Naive thymus-derived CD4-positive, alpha-beta T cell (primary cell): ENCODE results near the gene ATF2. TPM values are rescaled to one million over a fixed set of nuclear protein-coding genes. Genes with fewer than 3 reads are reported as not detected.

Source experiments
- ATAC-seq: fragments of 150-1000 bp; cut with Tn5 transposase; 2 replicates; pipeline ENCODE4 v1.10.0; 2021; ENCODE audit warnings: mild to moderate bottlenecking, moderate library complexity
- CTCF ChIA-PET: fragments of 350-600 bp; sonication (Branson Sonifier 250); formaldehyde crosslinking; loops from one replicate; lab custom pipeline; 2021; ENCODE audit warnings: antibody characterized with exemption; lab: Charles Lee
- POLR2A ChIA-PET: fragments of 350-600 bp; sonication (Branson Sonifier 250); formaldehyde crosslinking; loops from one replicate; lab custom pipeline; 2021; ENCODE audit warnings: antibody characterized with exemption, inconsistent platforms; lab: Charles Lee
- DNase-seq, 9 donors: peaks; one replicate each; pipeline versions ENCODE4 v3.0.0 to v3.0.0-alpha.2; 2020 to 2022; ENCODE audit warnings: mixed read lengths in 1 of 9
- H3K27ac ChIP-seq: one replicate; pipeline ENCODE4 v1.7.0; 2013; ENCODE audit warnings: mild to moderate bottlenecking, low read depth, low read length, moderate library complexity
- H3K27me3 ChIP-seq, 2 donors: one replicate each; pipeline ENCODE4 v1.7.0; 2013; ENCODE audit warnings: low read length in 2 of 2, mild to moderate bottlenecking in 2 of 2, moderate library complexity in 2 of 2; ENCODE audit not compliant: control insufficient read depth in 2 of 2, insufficient read depth in 2 of 2
- H3K36me3 ChIP-seq, 3 experiments: 1 replicate in 2 of 3; 2 replicates in 1 of 3; pipeline ENCODE4 v1.7.0; 2013; ENCODE audit warnings: low read length in 3 of 3, mild to moderate bottlenecking in 3 of 3, moderate library complexity in 1 of 3; ENCODE audit not compliant: insufficient read depth in 3 of 3, control insufficient read depth in 2 of 3
- H3K4me1 ChIP-seq, 2 donors: one replicate each; pipeline ENCODE4 v1.7.0; 2013; ENCODE audit warnings: low read length in 2 of 2, mild to moderate bottlenecking in 2 of 2, moderate library complexity in 1 of 2; ENCODE audit not compliant: control insufficient read depth in 2 of 2, insufficient read depth in 2 of 2
- H3K4me3 ChIP-seq: 2 replicates; pipeline ENCODE4 v1.7.0; 2013; ENCODE audit warnings: mild to moderate bottlenecking, low read length
- H3K9me3 ChIP-seq, 3 experiments: 1 replicate in 2 of 3; 2 replicates in 1 of 3; pipeline ENCODE4 v1.7.0; 2013; ENCODE audit warnings: low read length in 3 of 3; ENCODE audit not compliant: control insufficient read depth in 2 of 3
- H3K27ac Mint-ChIP-seq, 9 donors: one replicate each; pipeline ENCODE4 v1.8.0; 2020 to 2022; ENCODE audit warnings: mixed read lengths in 9 of 9, mild to moderate bottlenecking in 8 of 9, moderate library complexity in 5 of 9, inconsistent platforms in 2 of 9
- H3K27me3 Mint-ChIP-seq, 5 donors: one replicate each; pipeline ENCODE4 v1.8.0; 2021 to 2022; ENCODE audit warnings: mixed read lengths in 5 of 5, mild to moderate bottlenecking in 1 of 5
- H3K36me3 Mint-ChIP-seq, 5 donors: one replicate each; pipeline ENCODE4 v1.8.0; 2020 to 2022; ENCODE audit warnings: mixed read lengths in 5 of 5, mild to moderate bottlenecking in 3 of 5, inconsistent platforms in 1 of 5
- H3K4me1 Mint-ChIP-seq, 7 donors: one replicate each; pipeline ENCODE4 v1.8.0; 2020 to 2022; ENCODE audit warnings: mixed read lengths in 7 of 7, mild to moderate bottlenecking in 3 of 7, inconsistent platforms in 1 of 7
- H3K4me3 Mint-ChIP-seq, 10 donors: one replicate each; pipeline ENCODE4 v1.8.0; 2020 to 2022; ENCODE audit warnings: mild to moderate bottlenecking in 10 of 10, mixed read lengths in 10 of 10, moderate library complexity in 6 of 10, inconsistent platforms in 2 of 10
- H3K9me3 Mint-ChIP-seq, 11 donors: one replicate each; pipeline ENCODE4 v1.8.0; 2020 to 2022; ENCODE audit warnings: mixed read lengths in 11 of 11, mild to moderate bottlenecking in 4 of 11, inconsistent platforms in 1 of 11, moderate library complexity in 1 of 11
- intact Hi-C, 2 donors: fragments of 100-400 bp; cut with micrococcal nuclease; formaldehyde crosslinking; loops; one replicate each; pipeline ENCODE4 v1.15.1; 2023
- polyA plus RNA-seq, 2 donors: library from polyadenylated mRNA; unstranded; fragments of 300-500 nt; fragmentation: Illumina TruSeq; gene quantifications; one replicate each; pipeline ENCODE4 v1.2.3, GENCODE V29; 2021
- total RNA-seq, 6 experiments: library from RNA in 5 of 6; stranded (reverse) in 5 of 6; gene quantifications; 1 replicate in 5 of 6; 2 replicates in 1 of 6; pipeline ENCODE4 v1.2.3 and lab custom pipeline; 2021 to 2026

Gene ATF2, protein sequence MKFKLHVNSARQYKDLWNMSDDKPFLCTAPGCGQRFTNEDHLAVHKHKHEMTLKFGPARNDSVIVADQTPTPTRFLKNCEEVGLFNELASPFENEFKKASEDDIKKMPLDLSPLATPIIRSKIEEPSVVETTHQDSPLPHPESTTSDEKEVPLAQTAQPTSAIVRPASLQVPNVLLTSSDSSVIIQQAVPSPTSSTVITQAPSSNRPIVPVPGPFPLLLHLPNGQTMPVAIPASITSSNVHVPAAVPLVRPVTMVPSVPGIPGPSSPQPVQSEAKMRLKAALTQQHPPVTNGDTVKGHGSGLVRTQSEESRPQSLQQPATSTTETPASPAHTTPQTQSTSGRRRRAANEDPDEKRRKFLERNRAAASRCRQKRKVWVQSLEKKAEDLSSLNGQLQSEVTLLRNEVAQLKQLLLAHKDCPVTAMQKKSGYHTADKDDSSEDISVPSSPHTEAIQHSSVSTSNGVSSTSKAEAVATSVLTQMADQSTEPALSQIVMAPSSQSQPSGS
- total RNA-seq (10 to 100 TPM; 40.5 to 67.2 (median 58.7) TPM), polyA plus RNA-seq (10 to 100 TPM; 29.6 to 61.7 TPM), total RNA-seq (lab: John Stamatoyannopoulos, UW) (75.8 reads per million, percentile 79 among the genes with 10 or more reads in this experiment)

DNA sequence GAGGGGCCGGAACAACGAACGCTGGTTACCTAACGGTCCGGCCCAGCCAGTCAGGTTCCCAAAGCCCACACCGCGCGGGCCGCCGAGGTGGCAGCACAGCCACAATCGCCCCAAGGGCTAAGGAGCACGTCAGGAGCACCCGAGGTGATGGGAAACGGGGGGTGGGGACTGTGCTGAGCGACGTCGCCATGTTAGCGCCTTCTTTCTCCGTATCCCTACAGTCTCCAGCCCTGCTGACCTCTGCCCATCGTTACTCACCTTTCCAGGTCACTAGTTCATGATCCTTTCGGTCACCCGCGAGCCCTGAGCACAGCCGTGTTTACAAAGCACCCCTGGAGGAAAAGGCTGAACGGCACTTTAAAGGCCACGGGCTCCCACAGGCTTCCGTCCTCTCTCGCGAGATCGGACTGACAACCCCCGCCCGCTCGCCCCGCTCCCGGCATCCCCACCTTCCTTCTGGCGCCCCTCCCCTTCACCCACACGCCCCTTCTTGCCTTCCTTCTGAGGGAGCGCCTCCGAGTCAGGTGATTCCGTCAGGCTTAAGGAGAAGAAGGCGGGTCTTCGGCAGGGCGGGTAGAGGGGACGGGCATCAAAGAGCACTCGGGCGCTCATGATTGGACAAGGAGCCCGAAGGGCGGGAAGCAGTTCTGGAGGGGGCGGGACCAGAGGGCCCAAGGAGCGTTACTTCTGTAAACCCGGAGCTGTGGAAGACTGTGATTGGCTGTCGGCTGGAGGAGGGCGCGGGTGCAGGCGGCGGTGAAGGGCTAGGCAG is at the start of gene ATF2:
ATF2 (minus strand) TSS at position 412 of the 772 bp plus-strand sequence. CDS start 31,760 bp downstream, outside the sequence.
- H3K27me3 Mint-ChIP-seq: no peaks in the 10 kb centered on the region

DNA sequence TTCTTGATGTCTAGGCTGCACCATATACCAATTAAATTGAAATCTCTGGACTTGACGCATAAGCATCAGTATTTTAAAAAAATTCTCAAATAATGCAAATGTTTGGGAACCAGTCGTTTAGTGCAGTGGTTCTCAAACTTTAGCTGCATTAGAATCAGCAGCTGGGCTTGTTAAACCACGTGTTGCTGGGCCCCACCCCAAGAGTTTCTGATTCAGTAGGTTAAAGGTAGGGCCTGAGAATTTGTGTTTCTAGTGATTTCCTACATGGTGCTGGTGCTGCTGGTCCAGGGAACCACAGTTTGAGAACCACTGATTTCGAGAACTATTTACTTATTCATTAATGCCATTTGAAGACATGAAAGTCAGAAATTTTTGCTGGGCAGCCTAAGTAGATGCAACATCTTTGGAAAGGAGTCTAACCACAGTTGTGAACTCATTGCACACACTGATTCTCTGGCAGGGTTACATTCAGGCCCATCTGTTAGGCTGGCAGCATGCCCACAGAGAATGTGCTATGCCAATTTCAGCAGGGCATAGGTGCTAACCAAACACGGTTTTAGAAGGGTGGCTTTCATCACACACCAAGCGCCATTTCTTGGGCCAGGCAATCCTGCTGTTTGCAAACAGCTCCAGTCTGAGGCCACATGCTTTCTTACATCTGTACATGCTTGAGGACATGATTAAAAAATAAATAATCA is 39.9 kb upstream of the ATF2 start:
- peak; percentile 67 for ATAC-seq
- Histone ChIP-seq H3K27ac (no peak overlapping the region), H3K36me3 (no peaks in the 10 kb centered on the region), H3K4me1 (no peaks in the 10 kb centered on the region), H3K9me3 (no peaks in the 10 kb centered on the region), H3K27me3 (peaks cover 0 to 3% of the 10 kb centered on the region in 2 donors), H3K4me3 (no peak overlapping the region)
- peaks cover 5 to 42% (median 7%) of the 10 kb centered on the region in 5 donors for H3K27me3 Mint-ChIP-seq
- ChIA-PET CTCF (no interaction called here), POLR2A (no interaction called here)
- H3K9me3 Mint-ChIP-seq: no peaks in the 10 kb centered on the region
- no peak for DNase-seq
- H3K4me3 Mint-ChIP-seq: no peak overlapping the region
- peaks cover 0 to 6% (median 4%) of the 10 kb centered on the region in 7 donors for H3K4me1 Mint-ChIP-seq
- intact Hi-C loops: loop anchor here in 1 of 2 donors (5.0 kb wide), 1 partner anchor 96 kb away; no protein-coding TSS in a partner anchor
- no peaks in the 10 kb centered on the region for H3K36me3 Mint-ChIP-seq
- H3K27ac Mint-ChIP-seq: no peak overlapping the region

More for the DNA sequence above, at the start of gene ATF2:
- H3K9me3 ChIP-seq: no peaks in the 10 kb centered on the region
- Mint-ChIP-seq H3K9me3 (no peaks in the 10 kb centered on the region), H3K4me3 (peak within 1 kb of the TSS; percentile 93 to 100 (median 98)), H3K36me3 (peaks cover 0 to 11% (median 6%) of the 10 kb centered on the region in 5 donors), H3K4me1 (peaks cover 21 to 75% (median 55%) of the 10 kb centered on the region in 7 donors), H3K27ac (peak within 1 kb of the TSS; percentile 94 to 100 (median 99))
- H3K27me3 ChIP-seq: no peaks in the 10 kb centered on the region
- intact Hi-C loops: loop anchor here (1.0 to 10.0 kb wide), 21 partner anchors 13 to 1811 kb away; partner anchors contain the start of genes ATP5MC3 (in 2 of the 2), LNPK (in 2 of the 2), SCRN3 (in 2 of the 2) and WIPF1 (in 2 of the 2)
- peak within 1 kb of the TSS; percentile 91 for H3K27ac ChIP-seq
- H3K4me3 ChIP-seq: peak within 1 kb of the TSS; percentile 91
- peak; percentile 95 for ATAC-seq
- peaks cover 13 to 20% of the 10 kb centered on the region in 2 donors for H3K4me1 ChIP-seq
- CTCF ChIA-PET: interaction anchor here (0.7 to 1.3 kb wide), 3 partner anchors 13 to 501 kb away, joined by 3 to 4 read pairs (median 3); no protein-coding TSS in a partner anchor
- DNase-seq: peak; percentile 87 to 100 (median 98)
- peaks cover 0 to 6% (median 0%) of the 10 kb centered on the region in 3 experiments for H3K36me3 ChIP-seq
- POLR2A ChIA-PET: interaction anchor here (0.9 to 2.1 kb wide), 4 partner anchors 11 to 574 kb away, joined by 3 to 20 read pairs (median 6); partner anchors contain the start of gene ATP5MC3

DNA sequence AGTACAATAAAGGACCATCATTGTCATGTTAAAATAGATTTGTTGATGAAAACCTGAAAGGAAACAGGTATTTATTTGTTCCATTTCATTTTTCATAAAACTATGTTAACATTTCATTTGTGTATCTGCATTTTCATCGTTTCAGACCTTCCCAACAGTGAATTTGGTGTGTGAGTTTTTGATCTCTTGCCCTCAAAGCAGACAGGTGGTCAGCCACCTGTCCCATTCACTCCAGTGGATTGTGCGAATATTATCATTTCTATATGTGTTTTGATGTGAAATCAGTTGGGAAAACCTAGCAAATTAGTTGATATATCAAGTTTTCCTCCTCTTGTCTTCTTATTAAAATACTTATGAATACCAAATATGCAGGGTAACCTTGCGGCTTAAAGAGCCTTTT is 38.9 kb upstream of the ATF2 start:
- peaks cover 0 to 3% of the 10 kb centered on the region in 2 donors for H3K27me3 ChIP-seq
- no peaks in the 10 kb centered on the region for H3K9me3 ChIP-seq
- H3K4me3 ChIP-seq: no peak overlapping the region
- ChIA-PET POLR2A (no interaction called here), CTCF (no interaction called here)
- H3K4me3 Mint-ChIP-seq: no peak overlapping the region
- no peaks in the 10 kb centered on the region for H3K36me3 Mint-ChIP-seq
- intact Hi-C loops: loop anchor here in 1 of 2 donors (5.0 kb wide), 1 partner anchor 95 kb away; no protein-coding TSS in a partner anchor
- peak overlapping the region in 1 of 9 donors; percentile 52 for H3K27ac Mint-ChIP-seq
- H3K4me1 Mint-ChIP-seq: peaks cover 0 to 6% (median 4%) of the 10 kb centered on the region in 7 donors
- H3K27me3 Mint-ChIP-seq: peaks cover 7 to 41% (median 10%) of the 10 kb centered on the region in 5 donors
- no peaks in the 10 kb centered on the region for H3K36me3 ChIP-seq
- no peaks in the 10 kb centered on the region for H3K9me3 Mint-ChIP-seq
- no peaks in the 10 kb centered on the region for H3K4me1 ChIP-seq
- ATAC-seq: no peak
- no peak for DNase-seq
- H3K27ac ChIP-seq: no peak overlapping the region

DNA sequence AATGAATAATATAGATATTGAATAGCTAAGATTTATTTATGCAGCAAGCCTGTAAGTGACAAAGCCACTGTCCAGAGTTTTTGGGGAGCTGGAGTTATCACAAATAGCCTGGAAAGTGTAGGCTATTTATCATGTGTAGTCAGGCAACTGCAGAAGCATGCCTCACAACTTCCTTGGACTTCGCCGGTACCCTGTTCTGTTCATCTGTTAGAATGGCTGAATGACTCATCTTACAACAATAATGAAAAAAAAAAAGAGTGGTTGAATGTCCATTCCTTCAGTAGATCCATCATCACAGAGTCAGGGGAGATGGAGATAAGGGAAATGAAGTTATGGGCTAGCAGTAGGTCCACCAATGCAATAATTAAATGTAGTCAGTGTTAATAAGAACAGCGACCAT is 37.5 kb upstream of the ATF2 start:
- H3K27me3 Mint-ChIP-seq: peaks cover 6 to 37% (median 16%) of the 10 kb centered on the region in 5 donors

DNA sequence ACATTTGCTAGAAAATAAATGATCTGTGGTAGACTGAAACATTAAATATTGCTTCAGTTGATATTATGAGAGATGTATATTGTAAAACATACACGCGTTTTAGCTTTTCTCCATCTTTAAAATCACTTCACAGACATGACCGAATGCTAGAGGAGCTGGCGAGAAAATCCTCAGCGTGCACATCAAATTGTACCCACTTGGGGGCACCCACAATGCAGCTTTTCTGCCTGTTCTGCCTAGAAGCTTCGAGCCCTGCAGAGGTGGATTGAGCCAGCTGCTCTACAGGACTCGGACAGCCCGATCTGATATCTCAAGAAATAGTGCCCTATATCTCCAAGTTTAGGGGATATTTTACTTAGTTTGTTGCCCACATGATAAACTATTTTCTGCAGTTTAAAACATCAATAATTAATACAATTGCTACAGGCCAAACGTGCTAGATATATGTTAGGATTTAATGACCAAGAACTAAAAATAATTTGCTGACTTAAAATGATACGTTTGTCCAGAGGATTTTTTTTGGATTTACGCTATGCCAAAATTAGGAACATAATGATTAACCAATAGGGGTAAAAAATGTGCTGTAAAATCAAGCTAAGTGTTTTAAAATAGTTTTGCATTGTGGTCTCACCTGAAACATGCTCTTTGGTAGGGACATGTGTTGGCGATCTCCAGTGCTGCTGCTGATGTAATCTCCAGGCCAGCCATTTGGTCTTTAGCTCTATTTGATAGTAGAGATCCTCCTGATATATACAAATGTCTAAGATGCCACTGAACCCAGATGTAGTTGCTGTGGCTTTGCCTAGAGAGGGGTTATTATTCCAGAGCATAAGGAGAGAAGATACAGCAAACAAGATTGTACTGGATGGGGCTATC is 35.9 kb upstream of the ATF2 start:
- no peak overlapping the region for H3K27ac ChIP-seq
- no peaks in the 10 kb centered on the region for H3K4me1 ChIP-seq
- Mint-ChIP-seq H3K4me3 (peak overlapping the region in 1 of 10 donors; percentile 37), H3K27me3 (peaks cover 6 to 35% (median 23%) of the 10 kb centered on the region in 5 donors), H3K4me1 (peaks cover 0 to 6% (median 4%) of the 10 kb centered on the region in 7 donors), H3K9me3 (peaks cover 0 to 5% (median 1%) of the 10 kb centered on the region in 11 donors), H3K36me3 (no peaks in the 10 kb centered on the region), H3K27ac (no peak overlapping the region)
- H3K27me3 ChIP-seq: no peaks in the 10 kb centered on the region
- no peaks in the 10 kb centered on the region for H3K36me3 ChIP-seq
- intact Hi-C loops: loop anchor here (1.0 kb wide), 2 partner anchors 78 to 893 kb away; no protein-coding TSS in a partner anchor
- POLR2A ChIA-PET: no interaction called here
- DNase-seq (peak; percentile 9 to 61 (median 28)), ATAC-seq (peak; percentile 85)
- CTCF ChIA-PET: interaction anchor here (0.6 to 1.1 kb wide), 6 partner anchors 19 to 835 kb away, joined by 3 read pairs; no protein-coding TSS in a partner anchor
- H3K9me3 ChIP-seq: no peaks in the 10 kb centered on the region
- no peak overlapping the region for H3K4me3 ChIP-seq

More for the DNA sequence above, 37.5 kb upstream of the ATF2 start:
- DNase-seq: no peak
- CTCF ChIA-PET: no interaction called here
- no peak overlapping the region for H3K27ac ChIP-seq
- H3K27me3 ChIP-seq: no peaks in the 10 kb centered on the region
- no peaks in the 10 kb centered on the region for H3K9me3 ChIP-seq
- H3K4me1 ChIP-seq: no peaks in the 10 kb centered on the region
- POLR2A ChIA-PET: no interaction called here
- Mint-ChIP-seq H3K27ac (no peak overlapping the region), H3K4me3 (no peak overlapping the region), H3K4me1 (peaks cover 0 to 6% (median 4%) of the 10 kb centered on the region in 7 donors), H3K9me3 (no peaks in the 10 kb centered on the region), H3K36me3 (no peaks in the 10 kb centered on the region)
- H3K4me3 ChIP-seq: no peak overlapping the region
- H3K36me3 ChIP-seq: no peaks in the 10 kb centered on the region
- ATAC-seq: no peak
- intact Hi-C loops: loop anchor here in 1 of 2 donors (5.0 kb wide), 1 partner anchor 93 kb away; no protein-coding TSS in a partner anchor
